ENCODE data around the gene SPSB1. TPM values are rescaled to one million over a fixed set of nuclear protein-coding genes. Genes with fewer than 3 reads are reported as not detected.
"Not testable (repeated sequence)": the region's sequence is repeated elsewhere in the genome, so short reads cannot be mapped to it uniquely, and the experiment has no call there.

The SPSB1 gene
- total RNA-seq, 2 donors from 2014 or later = 7.7 to 9.2 TPM

DNA sequence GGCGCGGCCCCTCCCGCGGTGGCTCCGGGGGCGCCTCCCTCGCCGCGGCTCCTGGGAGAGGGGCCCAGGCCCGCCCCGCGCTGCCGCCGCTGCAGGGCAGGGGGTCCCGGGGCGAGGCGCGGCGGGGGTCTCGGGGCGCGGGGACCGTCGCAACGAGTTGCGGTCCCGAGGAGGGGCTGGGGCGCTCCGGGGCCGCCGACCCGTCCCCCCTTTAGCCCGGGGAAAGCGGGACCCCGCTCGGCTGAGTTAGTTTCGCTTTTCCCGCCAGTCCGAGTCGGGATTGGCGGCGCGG lies 493 bp downstream of the SPSB1 start:
- ATAC-seq (no peak), DNase-seq (no peak)
- Mint-ChIP-seq H3K27me3 (no peaks in the 10 kb centered on the region), H3K27ac (no peak overlapping the region), H3K4me1 (peaks cover 23% of the 10 kb centered on the region), H3K4me3 (no peak overlapping the region), H3K36me3 (ENCODE audit: low read depth) (no peaks in the 10 kb centered on the region)
- H3K9me3 ChIP-seq (ENCODE audit: control insufficient read depth, low read length, poor library complexity, severe bottlenecking) = no peaks in the 10 kb centered on the region

DNA sequence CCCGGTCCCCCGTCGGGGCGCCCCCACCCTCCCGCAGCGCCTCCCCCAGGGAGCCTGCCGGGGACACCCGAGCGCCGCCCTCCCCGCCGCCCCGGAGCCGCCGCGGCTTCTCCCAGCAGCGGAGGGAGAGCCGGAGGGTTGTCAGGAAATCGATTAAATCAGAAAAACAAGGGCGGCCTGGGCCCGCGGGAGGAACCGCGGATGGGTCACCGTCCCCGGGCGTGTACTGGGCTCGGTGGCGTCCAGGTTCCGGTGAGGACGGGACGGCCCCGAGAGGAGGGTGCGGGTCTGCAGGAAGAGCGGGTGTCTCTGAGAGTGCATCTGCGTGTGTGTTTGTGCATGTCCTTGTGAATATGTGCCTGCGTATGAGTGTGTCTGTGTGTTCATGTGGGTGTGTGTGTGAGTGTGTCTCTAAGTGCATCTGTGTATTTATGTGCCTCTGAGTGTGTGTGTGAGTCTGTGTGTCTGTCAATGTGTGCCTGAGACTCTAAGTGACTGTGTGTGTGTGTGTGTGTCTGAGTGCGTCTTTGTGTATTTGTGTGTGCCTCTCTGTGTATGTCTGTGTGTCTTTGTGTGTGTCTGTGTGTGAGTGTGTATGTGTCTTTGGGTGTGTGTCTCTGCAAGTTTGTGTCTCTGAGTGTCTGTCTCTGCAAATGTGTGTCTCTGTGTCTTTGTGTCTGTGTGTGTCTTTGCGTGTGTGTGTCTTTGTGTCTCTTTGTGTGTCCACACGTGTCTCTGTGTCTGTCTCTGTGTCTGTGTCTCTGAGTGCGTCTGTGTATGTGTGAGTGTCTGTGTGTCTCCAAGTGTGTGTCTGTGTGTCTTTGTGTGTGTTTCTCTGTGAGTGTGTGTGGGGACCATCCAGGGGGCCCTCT lies 1.1 kb downstream of the SPSB1 start:
- peaks cover 23% of the 10 kb centered on the region for H3K4me1 Mint-ChIP-seq

DNA sequence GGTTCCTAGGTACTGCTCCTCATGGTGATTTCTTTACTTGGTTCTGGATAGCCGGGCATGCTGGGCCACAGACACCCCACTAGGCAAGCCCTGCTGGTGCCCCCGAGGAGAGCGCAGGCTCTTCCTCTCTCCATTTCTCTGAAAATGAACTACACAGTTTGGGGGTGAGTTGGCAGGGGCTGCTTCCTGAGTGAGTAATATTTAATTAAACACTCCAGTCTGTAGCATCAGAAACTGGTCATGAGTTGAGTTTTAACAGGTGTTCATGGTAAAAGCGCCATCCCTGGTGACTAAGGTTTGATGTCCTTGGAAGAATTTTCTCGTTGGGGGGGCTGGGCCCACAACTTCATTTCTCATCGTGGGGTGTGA lies 1.7 kb downstream of the SPSB1 start:
- no peaks in the 10 kb centered on the region for H3K9me3 ChIP-seq (ENCODE audit: control insufficient read depth, low read length, poor library complexity, severe bottlenecking)
- Mint-ChIP-seq H3K4me1 (peaks cover 23% of the 10 kb centered on the region), H3K27ac (no peak overlapping the region), H3K36me3 (ENCODE audit: low read depth) (no peaks in the 10 kb centered on the region), H3K27me3 (no peaks in the 10 kb centered on the region), H3K4me3 (no peak overlapping the region)
- ATAC-seq (no peak), DNase-seq (no peak)

More for the DNA sequence above, 1.1 kb downstream of the SPSB1 start:
- Mint-ChIP-seq H3K36me3 (ENCODE audit: low read depth) (no peaks in the 10 kb centered on the region), H3K27me3 (no peaks in the 10 kb centered on the region), H3K27ac (no peak overlapping the region), H3K4me3 (no peak overlapping the region)
- no peaks in the 10 kb centered on the region for H3K9me3 ChIP-seq (ENCODE audit: control insufficient read depth, low read length, poor library complexity, severe bottlenecking)
- peak; percentile 20 to 47 (median 39) for DNase-seq
- peak; percentile 44 for ATAC-seq

GRCh38 chr1:9294910-9295636 lies 2.4 kb downstream of the SPSB1 start:
- Mint-ChIP-seq H3K27me3 (no peaks in the 10 kb centered on the region), H3K4me1 (peaks cover 20% of the 10 kb centered on the region), H3K36me3 (ENCODE audit: low read depth) (no peaks in the 10 kb centered on the region), H3K4me3 (no peak overlapping the region), H3K27ac (no peak overlapping the region)
- H3K9me3 ChIP-seq (ENCODE audit: control insufficient read depth, low read length, poor library complexity, severe bottlenecking) = no peaks in the 10 kb centered on the region
- no peak for DNase-seq
- ATAC-seq = peak; percentile 22

- Mint-ChIP-seq H3K36me3 (ENCODE audit: low read depth) (no peaks in the 10 kb centered on the region), H3K4me3 (peak overlapping the region; percentile 25), H3K4me1 (peaks cover 22% of the 10 kb centered on the region), H3K27me3 (no peaks in the 10 kb centered on the region), H3K27ac (peak overlapping the region; percentile 75)
- DNase-seq (no peak), ATAC-seq (no peak)
- no peaks in the 10 kb centered on the region for H3K9me3 ChIP-seq (ENCODE audit: control insufficient read depth, low read length, poor library complexity, severe bottlenecking)
Measured at GRCh38 chr1:9295884-9296283, 3.2 kb downstream of the SPSB1 start.

DNA sequence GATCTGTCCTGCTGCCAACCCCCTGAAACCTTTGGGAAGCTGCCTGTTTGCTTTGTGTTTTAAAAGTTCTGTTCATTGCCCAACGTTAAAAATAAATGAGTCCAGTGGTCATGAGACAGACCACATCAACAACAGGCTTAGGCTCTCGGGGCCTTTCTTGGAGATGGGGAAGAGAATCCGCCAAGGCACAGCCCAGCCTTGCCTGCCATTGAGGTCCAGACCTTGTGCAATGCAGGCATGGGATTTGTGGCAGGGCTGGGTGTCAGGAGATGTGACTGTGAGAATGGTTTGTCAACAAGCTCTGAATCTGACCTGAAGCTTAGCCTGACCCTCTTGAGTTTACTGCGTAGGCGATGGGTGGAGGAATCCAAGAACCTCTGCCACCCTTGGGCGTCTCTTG lies 4.2 kb downstream of the SPSB1 start:
- ATAC-seq (no peak), DNase-seq (no peak)
- H3K4me1 Mint-ChIP-seq = peaks cover 22% of the 10 kb centered on the region
- no peak overlapping the region for H3K27ac Mint-ChIP-seq
- no peaks in the 10 kb centered on the region for H3K36me3 Mint-ChIP-seq (ENCODE audit: low read depth)
- no peaks in the 10 kb centered on the region for H3K9me3 ChIP-seq (ENCODE audit: control insufficient read depth, low read length, poor library complexity, severe bottlenecking)
- H3K27me3 Mint-ChIP-seq = no peaks in the 10 kb centered on the region
- H3K4me3 Mint-ChIP-seq = no peak overlapping the region

DNA sequence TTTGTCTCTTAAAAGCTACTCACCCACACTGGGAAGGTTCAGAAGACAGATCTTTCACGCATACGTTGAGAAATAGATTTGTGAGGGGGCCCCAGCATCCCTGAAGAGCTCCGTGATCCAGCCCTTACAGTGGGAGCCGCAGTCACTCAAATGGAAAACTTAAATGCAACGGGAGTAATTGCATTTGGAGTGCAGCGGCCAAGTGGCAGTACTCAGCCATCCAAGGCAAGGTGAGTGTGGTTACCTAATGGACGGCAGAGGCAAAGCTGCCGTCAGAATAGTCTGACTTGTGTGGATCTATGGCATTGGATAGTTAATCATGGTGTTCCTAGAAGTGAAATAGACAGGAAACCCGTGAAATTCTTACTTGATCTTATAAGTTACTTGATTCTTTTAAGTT lies 5.1 kb downstream of the SPSB1 start:
- peak overlapping the region; percentile 50 for H3K4me3 Mint-ChIP-seq
- no peaks in the 10 kb centered on the region for H3K9me3 ChIP-seq (ENCODE audit: control insufficient read depth, low read length, poor library complexity, severe bottlenecking)

DNA sequence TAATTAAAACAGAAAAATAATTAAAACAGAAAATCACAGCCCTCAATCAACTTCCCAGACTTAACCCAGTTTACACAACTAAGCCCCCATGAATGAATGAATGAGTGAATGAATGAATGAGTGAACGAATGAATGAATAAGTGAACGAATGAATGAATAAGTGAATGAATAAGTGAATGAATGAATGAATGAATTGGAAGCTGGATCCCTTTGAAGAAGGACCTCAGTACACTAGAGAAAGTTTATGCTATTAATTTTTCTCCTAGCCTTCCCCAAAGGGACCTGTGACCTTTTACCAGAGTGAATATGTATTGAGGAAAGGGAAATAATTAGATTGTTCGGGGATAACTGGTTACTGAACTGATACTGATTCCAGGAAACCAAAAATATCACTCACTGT lies 5.6 kb downstream of the SPSB1 start:
- no peak overlapping the region for H3K4me3 Mint-ChIP-seq
- DNase-seq = no peak
- H3K27me3 Mint-ChIP-seq = no peaks in the 10 kb centered on the region
- H3K27ac Mint-ChIP-seq = no peak overlapping the region
- H3K9me3 ChIP-seq (ENCODE audit: control insufficient read depth, low read length, poor library complexity, severe bottlenecking) = no peaks in the 10 kb centered on the region
- no peaks in the 10 kb centered on the region for H3K36me3 Mint-ChIP-seq (ENCODE audit: low read depth)
- peaks cover 29% of the 10 kb centered on the region for H3K4me1 Mint-ChIP-seq
- ATAC-seq = no peak

More for the DNA sequence above, 5.1 kb downstream of the SPSB1 start:
- ATAC-seq (no peak), DNase-seq (no peak)
- Mint-ChIP-seq H3K27me3 (no peaks in the 10 kb centered on the region), H3K36me3 (ENCODE audit: low read depth) (no peaks in the 10 kb centered on the region), H3K4me1 (peaks cover 27% of the 10 kb centered on the region), H3K27ac (no peak overlapping the region)

GRCh38 chr1:9299571-9300541 lies 7.2 kb downstream of the SPSB1 start:
- H3K27me3 Mint-ChIP-seq; H3K9me3 ChIP-seq (ENCODE audit: control insufficient read depth, low read length, poor library complexity, severe bottlenecking); H3K36me3 Mint-ChIP-seq (ENCODE audit: low read depth); ATAC-seq; H3K4me3 Mint-ChIP-seq; DNase-seq; H3K27ac Mint-ChIP-seq: not testable (repeated sequence)
- peaks cover 34% of the 10 kb centered on the region for H3K4me1 Mint-ChIP-seq

GRCh38 chr1:9300573-9300972 lies 7.9 kb downstream of the SPSB1 start:
- peaks cover 37% of the 10 kb centered on the region for H3K4me1 Mint-ChIP-seq
- peaks cover 2% of the 10 kb centered on the region for H3K36me3 Mint-ChIP-seq (ENCODE audit: low read depth)
- H3K27ac Mint-ChIP-seq = no peak overlapping the region
- no peak overlapping the region for H3K4me3 Mint-ChIP-seq
- H3K27me3 Mint-ChIP-seq = no peaks in the 10 kb centered on the region
- H3K9me3 ChIP-seq (ENCODE audit: control insufficient read depth, low read length, poor library complexity, severe bottlenecking) = no peaks in the 10 kb centered on the region
- no peak for ATAC-seq
- no peak for DNase-seq

GRCh38 chr1:9302745-9303524 lies 10.2 kb downstream of the SPSB1 start:
- ATAC-seq = no peak
- no peak overlapping the region for H3K27ac Mint-ChIP-seq
- H3K36me3 Mint-ChIP-seq (ENCODE audit: low read depth) = peaks cover 2% of the 10 kb centered on the region
- no peaks in the 10 kb centered on the region for H3K9me3 ChIP-seq (ENCODE audit: control insufficient read depth, low read length, poor library complexity, severe bottlenecking)
- H3K4me3 Mint-ChIP-seq = no peak overlapping the region
- no peaks in the 10 kb centered on the region for H3K27me3 Mint-ChIP-seq
- peaks cover 38% of the 10 kb centered on the region for H3K4me1 Mint-ChIP-seq
- DNase-seq = no peak

DNA sequence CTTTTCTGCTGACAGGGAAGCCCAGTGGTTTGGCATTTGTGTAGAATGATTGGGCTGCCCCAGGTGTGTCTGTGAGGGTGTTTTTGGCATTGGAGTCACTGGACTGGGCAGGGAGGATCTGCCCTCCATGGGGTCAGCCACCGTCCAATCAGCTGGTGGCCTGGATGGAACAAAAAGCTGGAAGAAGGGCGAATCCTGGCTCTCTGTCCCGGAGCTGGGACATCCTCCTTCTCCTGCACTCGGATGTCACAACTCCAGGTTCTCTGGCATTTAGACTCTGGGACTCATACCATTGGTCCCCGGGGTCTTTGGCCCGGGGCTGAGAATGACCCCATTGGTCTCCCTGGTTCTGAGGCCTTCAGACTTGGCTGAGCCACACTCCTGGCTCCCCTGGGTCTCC lies 11.2 kb downstream of the SPSB1 start:
- ATAC-seq = no peak

More for the DNA sequence above, 11.2 kb downstream of the SPSB1 start:
- Mint-ChIP-seq H3K27me3 (no peaks in the 10 kb centered on the region), H3K27ac (no peak overlapping the region), H3K4me1 (peaks cover 40% of the 10 kb centered on the region), H3K36me3 (ENCODE audit: low read depth) (peaks cover 2% of the 10 kb centered on the region), H3K4me3 (no peak overlapping the region)
- no peaks in the 10 kb centered on the region for H3K9me3 ChIP-seq (ENCODE audit: control insufficient read depth, low read length, poor library complexity, severe bottlenecking)
- DNase-seq = no peak
